Stomach (tissue), 9 donors: ENCODE results near the gene CCDC149. TPM values are rescaled to one million over a fixed set of nuclear protein-coding genes. Genes with fewer than 3 reads are reported as not detected.

Source experiments
- DNase-seq, 2 donors: peaks; one replicate each; pipeline versions ENCODE4 v3.0.0 to v3.0.0-alpha.2; 2013 to 2019
- H3K27ac ChIP-seq, 5 donors: fragments of 200-600 bp in 4 of 5; sonication (generic) in 4 of 5; one replicate each; pipeline ENCODE4 v1.5.1; 2013 to 2019; ENCODE audit warnings: mild to moderate bottlenecking in 1 of 5, moderate library complexity in 1 of 5
- H3K27me3 ChIP-seq, 3 donors: fragments of 200-600 bp; sonication (generic); one replicate each; pipeline ENCODE4 v1.5.1; 2017 to 2019; ENCODE audit warnings: mixed run types in 1 of 3
- H3K36me3 ChIP-seq, 4 donors: fragments of 200-600 bp; sonication (generic); 1 replicate in 3 of 4; 2 replicates in 1 of 4; pipeline ENCODE4 v1.5.1; 2016 to 2019
- H3K4me1 ChIP-seq, 4 donors: fragments of 200-600 bp; sonication (generic); one replicate each; pipeline ENCODE4 v1.5.1; 2016 to 2019
- H3K4me3 ChIP-seq, 4 donors: fragments of 200-600 bp; sonication (generic) in 3 of 4; one replicate each; pipeline ENCODE4 v1.5.1; 2016 to 2019; ENCODE audit warnings: mild to moderate bottlenecking in 1 of 4
- H3K9me3 ChIP-seq, 4 donors: fragments of 200-600 bp; sonication (generic); one replicate each; pipeline ENCODE4 v1.5.1; 2016 to 2019
- CTCF ChIP-seq, 7 experiments: fragments of 450-650 bp in 4 of 7; fragments of 200-600 bp in 3 of 7; sonication (generic) in 3 of 7; IDR thresholded peaks; one replicate each; pipeline ENCODE4 v1.5.1; 2016 to 2019; ENCODE audit warnings: antibody characterized with exemption in 7 of 7, control low read depth in 2 of 7, mild to moderate bottlenecking in 1 of 7
- EP300 ChIP-seq: sonication (generic); formaldehyde crosslinking; IDR thresholded peaks from one replicate; pipeline ENCODE4 v1.6.1; 2017; ENCODE audit warnings: antibody characterized with exemption
- POLR2A ChIP-seq, 4 donors: fragments of 450-650 bp; IDR thresholded peaks; one replicate each; pipeline ENCODE4 v1.6.1; 2016; ENCODE audit warnings: antibody characterized with exemption in 4 of 4, control low read depth in 2 of 4, mild to moderate bottlenecking in 1 of 4, moderate library complexity in 1 of 4
- POLR2AphosphoS5 ChIP-seq, 3 donors: sonication (generic); formaldehyde crosslinking; IDR thresholded peaks; one replicate each; pipeline ENCODE4 v1.6.1; 2016; ENCODE audit warnings: antibody characterized with exemption in 3 of 3
- WGBS, 5 donors: extraction: QIAGEN DNeasy Blood & Tissue Kit in 3 of 5; methylation state at CpG; one replicate each; pipeline versions ENCODE4 v1.1.5 to v1.1.7; 2013 to 2018; 5-methylcytosine and 5-hydroxymethylcytosine counted together
- intact Hi-C: fragments of 100-400 bp; cut with DNase I; formaldehyde crosslinking; loops from one replicate; pipeline ENCODE4 v1.15.1; 2023; ENCODE audit warnings: low total_unique reads
- polyA plus RNA-seq, 3 donors: library from polyadenylated mRNA; stranded (reverse); fragments of 200-250 nt; gene quantifications; one replicate each; pipeline ENCODE4 v1.2.3, GENCODE V29; 2013
- total RNA-seq, 5 donors: library from RNA; depleted of rRNA; stranded (reverse); fragments of >200 nt; gene quantifications; one replicate each; pipeline versions ENCODE4 v1.1.0 to v1.2.3, GENCODE V29; 2014 to 2016
- donor health status: healthy with polysubstance abuse.
- donor health status: Bipolar disorder and iron deficiency.
- donor health status: healthy.

The CCDC149 gene
- total and polyA plus RNA-seq, 8 donors: 7.0 to 70.6 (median 16.9) TPM

GRCh38 chr4:24932515-24933225 is 19.8 kb upstream of the CCDC149 start:
- intact Hi-C loops: no loop called here
- H3K4me3 ChIP-seq: no peak overlapping the region
- no peaks in the 10 kb centered on the region for H3K4me1 ChIP-seq
- no peak for TF ChIP-seq EP300
- H3K36me3 ChIP-seq: no peaks in the 10 kb centered on the region
- H3K27ac ChIP-seq: no peak overlapping the region
- H3K9me3 ChIP-seq: peaks cover 0 to 21% (median 11%) of the 10 kb centered on the region in 4 donors
- no peak for DNase-seq
- H3K27me3 ChIP-seq: no peaks in the 10 kb centered on the region
- WGBS, 5 donors: 41 to 49% (median 45%) methylated on average over 2 of the region's 2 CpGs

DNA sequence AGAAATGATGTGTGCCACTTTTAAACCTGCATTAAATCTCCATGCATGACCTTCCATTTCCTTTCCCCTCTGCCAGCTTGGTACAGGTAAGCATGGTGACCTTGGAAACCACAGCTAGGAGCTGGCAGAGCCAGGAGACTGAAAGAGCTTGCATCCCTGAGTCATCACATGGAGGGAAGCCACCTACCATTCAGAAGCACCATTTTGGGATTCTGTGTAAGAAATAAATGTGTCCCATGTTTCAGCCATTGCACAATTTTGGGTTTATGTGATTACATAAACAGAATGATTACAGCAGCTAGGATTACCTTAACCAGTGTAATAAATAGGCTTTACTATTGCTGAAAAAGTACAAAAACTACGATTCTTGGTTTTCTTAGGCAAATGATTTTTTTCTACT is 17.3 kb upstream of the CCDC149 start:
- TF ChIP-seq EP300 (no peak), POLR2AphosphoS5 (IDR thresholded peaks at IDR 0.05) (peak in 1 of 3 donors; percentile 5), CTCF (IDR thresholded peaks at IDR 0.05) (no peak)
- H3K4me1 ChIP-seq: no peaks in the 10 kb centered on the region
- WGBS, 5 donors: 72 to 93% (median 80%) methylated on average over 1 of the region's 1 CpG
- no peaks in the 10 kb centered on the region for H3K27me3 ChIP-seq
- H3K4me3 ChIP-seq: no peak overlapping the region
- intact Hi-C loops: no loop called here
- no peak for DNase-seq
- no peak overlapping the region for H3K27ac ChIP-seq
- no peaks in the 10 kb centered on the region for H3K36me3 ChIP-seq
- H3K9me3 ChIP-seq: peaks cover 0 to 16% (median 11%) of the 10 kb centered on the region in 4 donors

DNA sequence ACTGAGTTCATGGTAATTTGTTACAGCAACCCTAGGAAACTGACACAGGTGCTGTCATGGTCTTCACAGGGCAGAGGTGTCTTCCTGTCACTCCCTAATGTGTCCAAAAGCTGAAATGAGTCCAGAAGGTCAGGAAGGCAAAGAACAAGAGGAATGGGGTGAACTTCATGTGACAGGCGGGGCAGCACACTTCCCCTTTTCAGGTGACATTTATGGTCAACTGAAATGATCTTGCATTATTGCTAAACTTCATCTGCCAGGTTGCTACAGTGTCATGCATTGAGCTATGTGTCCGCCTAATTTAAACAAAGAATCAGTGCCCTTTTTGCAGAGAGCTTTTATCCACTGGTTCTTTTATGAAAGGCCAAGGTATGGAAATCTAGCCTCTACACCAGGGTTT is 15.9 kb upstream of the CCDC149 start:
- WGBS, 5 donors: 80 to 100% (median 84%) methylated on average over 2 of the region's 2 CpGs
- TF ChIP-seq EP300 (no peak), CTCF (IDR thresholded peaks at IDR 0.05) (no peak), POLR2AphosphoS5 (IDR thresholded peaks at IDR 0.05) (no peak), POLR2A (IDR thresholded peaks at IDR 0.05) (no peak)

DNA sequence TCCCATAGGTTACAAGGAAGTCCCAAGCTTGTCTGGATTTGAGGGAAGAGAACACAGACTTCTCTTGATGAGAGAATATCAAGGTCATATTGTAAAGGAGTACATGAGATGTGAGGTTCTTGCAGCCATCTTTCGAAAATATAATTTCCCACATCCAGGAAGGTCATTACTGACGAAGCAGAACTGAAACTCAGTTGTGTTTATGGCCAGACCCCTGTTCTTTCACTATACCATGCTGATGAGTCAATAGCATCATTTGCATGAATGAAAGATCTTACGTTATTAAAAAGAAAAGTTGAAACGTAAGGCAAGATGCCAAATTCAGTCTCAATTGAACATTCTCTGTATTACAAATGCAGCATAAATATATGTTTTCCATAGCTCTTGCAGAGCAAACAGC is 14.2 kb upstream of the CCDC149 start:
- DNase-seq: no peak
- WGBS, 5 donors: 61 to 72% (median 65%) methylated on average over 4 of the region's 4 CpGs

More for the DNA sequence above, 15.9 kb upstream of the CCDC149 start:
- no peak overlapping the region for H3K4me3 ChIP-seq
- no peak for DNase-seq
- H3K4me1 ChIP-seq: no peaks in the 10 kb centered on the region
- H3K27ac ChIP-seq: no peak overlapping the region
- no peaks in the 10 kb centered on the region for H3K36me3 ChIP-seq
- H3K9me3 ChIP-seq: peaks cover 0 to 6% (median 1%) of the 10 kb centered on the region in 4 donors
- intact Hi-C loops: no loop called here
- H3K27me3 ChIP-seq: no peaks in the 10 kb centered on the region

More for the DNA sequence above, 14.2 kb upstream of the CCDC149 start:
- TF ChIP-seq EP300 (no peak), CTCF (IDR thresholded peaks at IDR 0.05) (no peak), POLR2A (IDR thresholded peaks at IDR 0.05) (no peak), POLR2AphosphoS5 (IDR thresholded peaks at IDR 0.05) (no peak)
- Histone ChIP-seq H3K36me3 (no peaks in the 10 kb centered on the region), H3K27me3 (no peaks in the 10 kb centered on the region), H3K4me1 (no peaks in the 10 kb centered on the region), H3K4me3 (no peak overlapping the region), H3K9me3 (no peaks in the 10 kb centered on the region), H3K27ac (no peak overlapping the region)
- intact Hi-C loops: no loop called here
